ENCODE measurements around the gene TXNRD2. TPM values are rescaled to one million over a fixed set of nuclear protein-coding genes. Genes with fewer than 3 reads are reported as not detected.

Gene TXNRD2
- total RNA-seq, 1 experiment from 2014 or later: 22.9 TPM

GRCh38 chr22:19889951-19890350, 51.7 kb downstream of the TXNRD2 start:
- Histone ChIP-seq H2AFZ (ENCODE audit: low read length) (no peak overlapping the region), H3K23me2 (ENCODE audit: insufficient read length, low read depth, low read length, poor library complexity, severe bottlenecking) (no peaks in the 10 kb centered on the region), H3K79me2 (ENCODE audit: insufficient read depth, low read length) (no peaks in the 10 kb centered on the region), H3K18ac (ENCODE audit: insufficient read length, low read depth, low read length) (peak overlapping the region; percentile 27), H3K4me1 (ENCODE audit: insufficient read depth, low read length) (peaks cover 5% of the 10 kb centered on the region; the same call in 1 of the 2 replicates), H3T11ph (ENCODE audit: low read length) (no peak overlapping the region), H2BK5ac (ENCODE audit: insufficient read length, low read length) (no peak overlapping the region), H4K20me1 (ENCODE audit: control insufficient read depth, insufficient read depth, insufficient read length) (no peaks in the 10 kb centered on the region), H2BK120ac (ENCODE audit: low read depth, low read length, poor library complexity, severe bottlenecking) (no peak overlapping the region), H3K4ac (ENCODE audit: low read depth, low read length) (no peak overlapping the region), H3K56ac (ENCODE audit: insufficient read length, low read depth, low read length) (no peak overlapping the region), H3K14ac (ENCODE audit: insufficient read depth, low read length) (peak overlapping the region; percentile 51), H4K5ac (ENCODE audit: insufficient read length, low read depth, low read length) (no peak overlapping the region), H3K27ac (ENCODE audit: insufficient read length, low read depth, low read length) (no peak overlapping the region), H4K91ac (ENCODE audit: insufficient read length, low read depth, low read length) (no peak overlapping the region), H2BK15ac (ENCODE audit: low read depth, low read length) (no peak overlapping the region), H2BK12ac (ENCODE audit: insufficient read length, low read depth, low read length) (no peak overlapping the region), H2AK5ac (ENCODE audit: insufficient read length, low read length) (no peak overlapping the region), H2BK20ac (ENCODE audit: low read depth, low read length, poor library complexity, severe bottlenecking) (no peak overlapping the region), H3K9me3 (ENCODE audit: control insufficient read depth, low read depth, low read length) (no peaks in the 10 kb centered on the region), H3K79me1 (ENCODE audit: insufficient read depth, low read depth, low read length, poor library complexity, severe bottlenecking) (no peaks in the 10 kb centered on the region), H4K8ac (replicated peaks; ENCODE audit: insufficient read length, low read depth, low read length) (no peak overlapping the region), H3K23ac (ENCODE audit: insufficient read length, low read depth, low read length) (no peak overlapping the region), H3K4me2 (ENCODE audit: insufficient read depth, insufficient read length, low read length) (no peak overlapping the region), H3K9ac (ENCODE audit: extremely low read depth, insufficient read length, low read length) (no peak overlapping the region), H3K27me3 (ENCODE audit: insufficient read depth, low read length) (no peaks in the 10 kb centered on the region; the same call in 1 of the 2 replicates)
- Mint-ChIP-seq H3K27ac (no peak overlapping the region; a peak in 1 of 7 replicates), H3K36me3 (ENCODE audit: insufficient read depth in 1 of 3, low read depth in 3 of 3) (peaks cover 0 to 7% (median 4%) of the 10 kb centered on the region in 3 experiments; a peak in 2 of 7 replicates), H3K27me3 (ENCODE audit: low read depth) (no peaks in the 10 kb centered on the region; the same call in 1 of the 2 replicates), H3K9me3 (no peaks in the 10 kb centered on the region), H3K4me1 (peaks cover 25 to 28% of the 10 kb centered on the region in 2 experiments), H3K4me3 (no peak overlapping the region)
- no CpG with 5 or more reads among the region's 9 CpGs for WGBS (ENCODE audit: extremely low coverage, insufficient read length, low lambda C conversion rate)
- no peak for DNase-seq
- TF ChIP-seq CTCF (conservative IDR thresholded peaks at IDR 0.05): no peak
